ENCODE measurements around the gene ELP2.

DNA sequence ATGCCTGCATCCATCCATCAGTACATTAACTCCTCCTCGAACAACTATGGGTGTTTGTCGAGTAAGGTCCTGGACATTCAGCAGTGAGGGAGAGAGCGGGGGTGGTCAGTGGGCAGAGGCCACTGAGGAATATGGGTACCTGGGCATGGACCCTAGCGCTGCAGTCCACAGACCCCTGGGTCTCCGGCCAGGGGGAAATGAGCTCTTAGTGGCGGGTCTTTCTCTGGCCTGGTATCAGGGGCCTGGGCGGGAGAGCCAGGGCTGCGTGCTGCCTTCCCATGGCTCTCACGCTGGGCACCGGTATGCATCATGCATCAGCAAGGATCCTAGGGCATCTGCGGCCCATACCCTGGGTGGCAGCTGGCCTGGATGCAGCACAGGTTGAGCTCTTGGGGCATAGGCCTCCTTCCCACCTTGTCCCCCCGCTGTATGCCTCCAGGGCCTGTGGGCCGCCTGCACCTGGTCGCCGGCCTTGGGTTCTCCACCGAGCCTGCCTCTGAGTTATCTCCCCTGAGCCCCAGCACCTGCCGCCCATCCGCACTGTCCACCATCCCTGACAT lies 56.3 kb downstream of the ELP2 start:
- TF ChIP-seq POLR2A (IDR thresholded peaks at IDR 0.05; ENCODE audit: low read depth, low read length) (no peak), POLR2AphosphoS5 (IDR thresholded peaks at IDR 0.05; ENCODE audit: low read depth, low read length) (no peak), TAF1 (IDR thresholded peaks at IDR 0.05; ENCODE audit: low read depth, low read length) (no peak), SPI1 (IDR thresholded peaks at IDR 0.05; ENCODE audit: low read depth, low read length) (no peak)

All from GM12891 (cell line).